HepG2 (cell line): ENCODE results near the gene PRKAG1. TPM values are rescaled to one million over a fixed set of nuclear protein-coding genes. Genes with fewer than 3 reads are reported as not detected.

Source experiments
- ATM ChIP-seq: fragments of 450-650 bp; IDR thresholded peaks from 2 replicates; pipeline ENCODE4 v1.7.1; 2017; ENCODE audit warnings: mild to moderate bottlenecking, borderline replicate concordance
- FOXO1 ChIP-seq: sonication (generic); formaldehyde crosslinking; IDR thresholded peaks from 2 replicates; pipeline ENCODE4 v1.4.0; 2020; ENCODE audit warnings: missing genetic modification reagents
- GLMP ChIP-seq: sonication (generic); formaldehyde crosslinking; IDR thresholded peaks from 2 replicates; pipeline ENCODE4 v1.9.0; 2021; ENCODE audit warnings: missing genetic modification reagents, mild to moderate bottlenecking, borderline replicate concordance
- HDAC1 ChIP-seq: sonication (generic); formaldehyde crosslinking; IDR thresholded peaks from 2 replicates; pipeline ENCODE4 v1.5.1; 2020; ENCODE audit warnings: mild to moderate bottlenecking, missing genetic modification reagents
- IRF9 ChIP-seq: sonication (generic); formaldehyde crosslinking; IDR thresholded peaks from 2 replicates; pipeline ENCODE4 v1.8.0; 2022; ENCODE audit warnings: missing genetic modification reagents, mild to moderate bottlenecking, borderline replicate concordance
- KLF15 ChIP-seq: sonication (generic); formaldehyde crosslinking; IDR thresholded peaks from 2 replicates; pipeline ENCODE4 v1.8.1; 2023; ENCODE audit warnings: borderline replicate concordance, mild to moderate bottlenecking, inconsistent platforms, missing genetic modification reagents, mixed read lengths
- MED1 ChIP-seq: sonication (generic); formaldehyde crosslinking; IDR thresholded peaks from 2 replicates; pipeline ENCODE4 v1.4.0; 2020; ENCODE audit warnings: missing genetic modification reagents
- MTF2 ChIP-seq: sonication (generic); formaldehyde crosslinking; IDR thresholded peaks from 2 replicates; pipeline ENCODE4 v1.5.0; 2020; ENCODE audit warnings: missing genetic modification reagents, borderline replicate concordance
- PRMT3 ChIP-seq: sonication (generic); formaldehyde crosslinking; IDR thresholded peaks from 2 replicates; pipeline ENCODE4 v1.8.1; 2022; ENCODE audit warnings: low read depth, mild to moderate bottlenecking, moderate library complexity, missing genetic modification reagents, borderline replicate concordance
- TAF1 ChIP-seq: sonication (generic); formaldehyde crosslinking; IDR thresholded peaks from 2 replicates; pipeline ENCODE4 v1.4.0; 2020; ENCODE audit warnings: missing genetic modification reagents
- TFDP1 ChIP-seq: IDR thresholded peaks from 2 replicates; pipeline ENCODE4 v1.6.1; 2016; ENCODE audit warnings: missing compliant biosample characterization, missing genetic modification reagents, borderline replicate concordance
- ZNF225 ChIP-seq: sonication (generic); formaldehyde crosslinking; IDR thresholded peaks from 2 replicates; pipeline ENCODE4 v1.4.0; 2020; ENCODE audit warnings: mild to moderate bottlenecking, missing genetic modification reagents
- ZNF333 ChIP-seq: sonication (generic); formaldehyde crosslinking; IDR thresholded peaks from 2 replicates; pipeline ENCODE4 v1.4.0; 2020; ENCODE audit warnings: mild to moderate bottlenecking, missing genetic modification reagents, borderline replicate concordance
- ZNF367 ChIP-seq: sonication (generic); formaldehyde crosslinking; IDR thresholded peaks from 2 replicates; pipeline ENCODE4 v1.4.0; 2020; ENCODE audit warnings: missing genetic modification reagents, borderline replicate concordance
- ZNF558 ChIP-seq: sonication (generic); formaldehyde crosslinking; IDR thresholded peaks from 2 replicates; pipeline ENCODE4 v1.9.0; 2022; ENCODE audit warnings: mild to moderate bottlenecking, missing genetic modification reagents, borderline replicate concordance
- polyA plus RNA-seq, 8 experiments: library from polyadenylated mRNA; depleted of rRNA in 3 of 8; stranded (reverse) in 7 of 8; unstranded in 1 of 8; fragments of >200 nt; fragmentation: Illumina TruSeq in 4 of 8; extraction: Trizol in 4 of 8; gene quantifications; 2 replicates each; pipeline versions ENCODE4 v1.2.1 to v1.2.3, GENCODE V29; 2011 to 2016; ENCODE audit warnings: low read depth in 4 of 8, missing spikeins in 1 of 8, mixed read lengths in 1 of 8; ENCODE audit not compliant: insufficient read depth in 1 of 8
- total RNA-seq, 5 experiments: library from RNA; depleted of rRNA; stranded (reverse); fragments of >200 nt; fragmentation: Illumina TruSeq; extraction: Trizol; gene quantifications; 2 replicates each; pipeline ENCODE4 v1.2.3, GENCODE V29; 2016; ENCODE audit warnings: low read depth in 1 of 5
- TF ChIP-seq, protein P1 (sequence below): IDR thresholded peaks from 2 replicates; pipeline ENCODE4 v1.6.1; 2016; ENCODE audit warnings: low read depth, borderline replicate concordance
- TF ChIP-seq, protein P2 (sequence below): sonication (generic); formaldehyde crosslinking; IDR thresholded peaks from 2 replicates; pipeline ENCODE4 v1.4.0; 2020; ENCODE audit warnings: mild to moderate bottlenecking, missing genetic modification reagents
- TF ChIP-seq, protein P3 (sequence below): sonication (generic); formaldehyde crosslinking; IDR thresholded peaks from 2 replicates; pipeline ENCODE4 v1.9.0; 2021; ENCODE audit warnings: mild to moderate bottlenecking, missing genetic modification reagents

The PRKAG1 gene
- total and polyA plus RNA-seq, 2 of the 13 experiments (the other 11 are each of a cell fraction or from before 2014, with no cell fraction given): 26.1 to 32.8 TPM

DNA sequence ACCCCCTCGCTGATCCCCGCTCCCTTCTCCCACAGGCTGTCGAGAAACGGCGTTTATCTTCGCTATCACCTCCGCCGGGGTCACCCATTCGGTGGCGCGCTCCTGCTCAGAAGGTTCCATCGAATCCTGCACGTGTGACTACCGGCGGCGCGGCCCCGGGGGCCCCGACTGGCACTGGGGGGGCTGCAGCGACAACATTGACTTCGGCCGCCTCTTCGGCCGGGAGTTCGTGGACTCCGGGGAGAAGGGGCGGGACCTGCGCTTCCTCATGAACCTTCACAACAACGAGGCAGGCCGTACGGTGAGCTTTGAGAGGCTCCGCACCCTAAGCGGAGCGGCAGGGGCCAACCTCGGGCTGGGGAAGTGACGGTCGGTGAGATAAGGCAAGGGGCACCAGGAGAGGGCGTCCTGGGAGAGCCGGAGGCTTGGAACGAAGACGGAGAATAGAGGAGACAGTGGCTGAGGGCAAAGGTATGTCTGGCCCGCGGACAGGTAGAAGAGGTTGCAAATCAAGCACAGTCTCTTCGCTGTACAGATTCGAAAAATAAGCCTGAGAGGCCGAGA lies 38.1 kb downstream of the PRKAG1 start (continued):
- TF ChIP-seq ZNF333 (CRISPR knock-in tag) (no peak), FOXO1 (CRISPR knock-in tag) (no peak), TFDP1 (peak; percentile 37; the same call in 1 of the 2 replicates), ZNF225 (no peak), MTF2 (CRISPR knock-in tag) (peak; percentile 14; the same call in 1 of the 2 replicates), PRMT3 (CRISPR knock-in tag) (no peak), HDAC1 (no peak), GLMP (no peak), IRF9 (no peak), ZNF367 (CRISPR knock-in tag) (0 out of 2 replicates have a peak, but pooled peaks have one; percentile 7), MED1 (CRISPR knock-in tag) (peak; percentile 9; the same call in 1 of the 2 replicates), KLF15 (CRISPR knock-in tag) (no peak), ZNF558 (CRISPR knock-in tag) (no peak), ATM (no peak), TAF1 (CRISPR knock-in tag) (no peak)
- TF ChIP-seq, protein P1, sequence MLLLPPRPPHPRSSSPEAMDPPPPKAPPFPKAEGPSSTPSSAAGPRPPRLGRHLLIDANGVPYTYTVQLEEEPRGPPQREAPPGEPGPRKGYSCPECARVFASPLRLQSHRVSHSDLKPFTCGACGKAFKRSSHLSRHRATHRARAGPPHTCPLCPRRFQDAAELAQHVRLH: no peak
- TF ChIP-seq, protein P2, sequence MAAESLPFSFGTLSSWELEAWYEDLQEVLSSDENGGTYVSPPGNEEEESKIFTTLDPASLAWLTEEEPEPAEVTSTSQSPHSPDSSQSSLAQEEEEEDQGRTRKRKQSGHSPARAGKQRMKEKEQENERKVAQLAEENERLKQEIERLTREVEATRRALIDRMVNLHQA (CRISPR knock-in tag): no peak
- TF ChIP-seq, protein P3, sequence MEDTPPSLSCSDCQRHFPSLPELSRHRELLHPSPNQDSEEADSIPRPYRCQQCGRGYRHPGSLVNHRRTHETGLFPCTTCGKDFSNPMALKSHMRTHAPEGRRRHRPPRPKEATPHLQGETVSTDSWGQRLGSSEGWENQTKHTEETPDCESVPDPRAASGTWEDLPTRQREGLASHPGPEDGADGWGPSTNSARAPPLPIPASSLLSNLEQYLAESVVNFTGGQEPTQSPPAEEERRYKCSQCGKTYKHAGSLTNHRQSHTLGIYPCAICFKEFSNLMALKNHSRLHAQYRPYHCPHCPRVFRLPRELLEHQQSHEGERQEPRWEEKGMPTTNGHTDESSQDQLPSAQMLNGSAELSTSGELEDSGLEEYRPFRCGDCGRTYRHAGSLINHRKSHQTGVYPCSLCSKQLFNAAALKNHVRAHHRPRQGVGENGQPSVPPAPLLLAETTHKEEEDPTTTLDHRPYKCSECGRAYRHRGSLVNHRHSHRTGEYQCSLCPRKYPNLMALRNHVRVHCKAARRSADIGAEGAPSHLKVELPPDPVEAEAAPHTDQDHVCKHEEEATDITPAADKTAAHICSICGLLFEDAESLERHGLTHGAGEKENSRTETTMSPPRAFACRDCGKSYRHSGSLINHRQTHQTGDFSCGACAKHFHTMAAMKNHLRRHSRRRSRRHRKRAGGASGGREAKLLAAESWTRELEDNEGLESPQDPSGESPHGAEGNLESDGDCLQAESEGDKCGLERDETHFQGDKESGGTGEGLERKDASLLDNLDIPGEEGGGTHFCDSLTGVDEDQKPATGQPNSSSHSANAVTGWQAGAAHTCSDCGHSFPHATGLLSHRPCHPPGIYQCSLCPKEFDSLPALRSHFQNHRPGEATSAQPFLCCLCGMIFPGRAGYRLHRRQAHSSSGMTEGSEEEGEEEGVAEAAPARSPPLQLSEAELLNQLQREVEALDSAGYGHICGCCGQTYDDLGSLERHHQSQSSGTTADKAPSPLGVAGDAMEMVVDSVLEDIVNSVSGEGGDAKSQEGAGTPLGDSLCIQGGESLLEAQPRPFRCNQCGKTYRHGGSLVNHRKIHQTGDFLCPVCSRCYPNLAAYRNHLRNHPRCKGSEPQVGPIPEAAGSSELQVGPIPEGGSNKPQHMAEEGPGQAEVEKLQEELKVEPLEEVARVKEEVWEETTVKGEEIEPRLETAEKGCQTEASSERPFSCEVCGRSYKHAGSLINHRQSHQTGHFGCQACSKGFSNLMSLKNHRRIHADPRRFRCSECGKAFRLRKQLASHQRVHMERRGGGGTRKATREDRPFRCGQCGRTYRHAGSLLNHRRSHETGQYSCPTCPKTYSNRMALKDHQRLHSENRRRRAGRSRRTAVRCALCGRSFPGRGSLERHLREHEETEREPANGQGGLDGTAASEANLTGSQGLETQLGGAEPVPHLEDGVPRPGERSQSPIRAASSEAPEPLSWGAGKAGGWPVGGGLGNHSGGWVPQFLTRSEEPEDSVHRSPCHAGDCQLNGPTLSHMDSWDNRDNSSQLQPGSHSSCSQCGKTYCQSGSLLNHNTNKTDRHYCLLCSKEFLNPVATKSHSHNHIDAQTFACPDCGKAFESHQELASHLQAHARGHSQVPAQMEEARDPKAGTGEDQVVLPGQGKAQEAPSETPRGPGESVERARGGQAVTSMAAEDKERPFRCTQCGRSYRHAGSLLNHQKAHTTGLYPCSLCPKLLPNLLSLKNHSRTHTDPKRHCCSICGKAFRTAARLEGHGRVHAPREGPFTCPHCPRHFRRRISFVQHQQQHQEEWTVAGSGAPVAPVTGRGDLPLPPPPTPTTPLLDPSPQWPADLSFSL (CRISPR knock-in tag): no peak
